CD4-positive, alpha-beta T cell treated with Interleukin-10 for 1 hour (primary cell): ENCODE data around the gene GMPR2.
"Not testable (repeated sequence)": the region's sequence is repeated elsewhere in the genome, so short reads cannot be mapped to it uniquely, and the experiment has no call there.

Experiments used
- DNase-seq: peaks from one replicate; pipeline ENCODE4 v3.0.0-alpha.2; 2020

The GMPR2 gene

DNA sequence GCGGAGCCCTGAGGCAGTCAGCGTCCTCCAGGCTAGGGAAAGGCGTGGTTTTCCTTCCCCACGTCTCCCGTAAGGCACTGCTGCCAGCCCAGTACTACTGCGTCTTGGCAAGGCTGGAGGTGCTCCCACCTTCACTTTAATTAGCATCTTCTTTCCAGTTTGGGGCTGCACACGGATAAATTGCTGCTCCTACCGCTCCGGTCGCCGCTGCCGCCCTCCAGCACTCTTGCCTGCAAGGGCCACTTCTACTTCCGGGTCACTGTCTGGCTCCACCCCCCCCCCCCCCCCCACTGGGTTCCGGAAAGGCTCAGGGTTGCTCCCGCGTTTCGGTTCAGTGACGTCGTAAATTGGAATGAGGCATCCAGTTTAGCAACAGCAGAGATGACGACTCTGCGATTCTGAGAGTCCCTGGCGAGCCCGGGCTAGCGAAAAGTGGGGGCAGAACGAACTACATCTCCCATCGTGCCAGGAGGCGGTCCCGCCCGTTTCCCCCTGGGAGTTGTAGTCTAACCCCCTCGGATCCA, 546 bp upstream of the GMPR2 start, which contains the start of gene NEDD8:
Gene NEDD8 (minus strand): TSS at position 247 of the 524 bp plus-strand sequence. CDS start 100 bp downstream, at position 147.
- peak; percentile 89 for DNase-seq

DNA sequence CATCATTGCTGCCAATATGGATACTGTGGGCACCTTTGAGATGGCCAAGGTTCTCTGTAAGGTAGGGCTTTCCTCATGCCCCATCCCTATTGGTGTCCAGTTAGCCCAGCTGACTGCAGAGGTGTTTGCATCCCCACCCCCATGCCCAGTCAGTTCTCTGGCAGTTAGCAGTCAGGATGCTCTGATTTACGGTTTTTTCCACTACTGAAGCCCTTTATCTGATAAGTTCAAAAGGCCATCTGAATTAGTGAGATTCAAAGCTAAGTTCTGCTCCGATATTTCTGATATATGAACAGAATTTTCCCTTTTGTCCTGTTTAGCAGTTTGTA, 773 bp downstream of the GMPR2 start:
- no peak for DNase-seq

DNA sequence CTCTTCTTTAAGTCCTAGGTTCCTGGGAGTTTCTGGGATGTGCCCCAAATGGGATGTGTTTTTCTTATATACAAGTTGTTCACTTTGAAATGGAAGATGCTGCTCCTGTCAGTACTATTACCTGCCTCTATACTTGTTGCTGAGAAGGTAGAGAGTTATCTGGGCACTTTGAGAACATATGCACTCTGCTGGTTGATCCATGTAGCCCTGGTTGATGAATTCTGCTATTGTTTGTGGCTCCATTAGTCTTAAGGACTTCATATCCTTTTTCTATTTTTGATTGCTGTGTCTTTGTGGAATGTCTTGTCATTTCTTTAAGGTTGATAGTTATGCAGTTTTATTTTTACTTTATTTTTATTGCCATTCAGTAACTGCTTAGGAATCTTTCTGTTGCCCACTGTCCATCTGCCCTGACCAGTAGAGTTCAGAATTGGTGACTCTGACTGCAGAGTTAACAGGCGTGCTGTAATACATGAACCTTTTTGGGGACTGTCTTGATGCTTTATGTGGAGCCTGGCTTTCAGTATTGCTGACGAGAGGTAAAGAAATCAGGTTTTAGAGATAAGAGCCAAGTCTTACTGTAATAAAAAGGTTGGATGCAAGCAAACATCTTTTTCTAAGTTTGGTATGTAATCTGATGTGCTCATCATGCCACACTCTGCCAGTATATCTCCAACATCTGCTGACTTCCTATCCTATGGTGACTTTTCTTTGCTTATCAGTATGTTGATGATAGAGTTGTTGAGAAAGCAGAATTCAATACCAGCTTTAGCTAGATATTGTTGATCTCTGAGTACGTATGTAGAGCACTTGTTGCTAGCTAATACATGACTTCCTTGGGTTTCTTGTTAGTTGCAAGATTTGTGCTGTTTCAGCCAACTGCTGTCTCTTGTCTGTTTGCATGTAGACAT, 1.6 kb downstream of the GMPR2 start:
- DNase-seq: no peak

DNA sequence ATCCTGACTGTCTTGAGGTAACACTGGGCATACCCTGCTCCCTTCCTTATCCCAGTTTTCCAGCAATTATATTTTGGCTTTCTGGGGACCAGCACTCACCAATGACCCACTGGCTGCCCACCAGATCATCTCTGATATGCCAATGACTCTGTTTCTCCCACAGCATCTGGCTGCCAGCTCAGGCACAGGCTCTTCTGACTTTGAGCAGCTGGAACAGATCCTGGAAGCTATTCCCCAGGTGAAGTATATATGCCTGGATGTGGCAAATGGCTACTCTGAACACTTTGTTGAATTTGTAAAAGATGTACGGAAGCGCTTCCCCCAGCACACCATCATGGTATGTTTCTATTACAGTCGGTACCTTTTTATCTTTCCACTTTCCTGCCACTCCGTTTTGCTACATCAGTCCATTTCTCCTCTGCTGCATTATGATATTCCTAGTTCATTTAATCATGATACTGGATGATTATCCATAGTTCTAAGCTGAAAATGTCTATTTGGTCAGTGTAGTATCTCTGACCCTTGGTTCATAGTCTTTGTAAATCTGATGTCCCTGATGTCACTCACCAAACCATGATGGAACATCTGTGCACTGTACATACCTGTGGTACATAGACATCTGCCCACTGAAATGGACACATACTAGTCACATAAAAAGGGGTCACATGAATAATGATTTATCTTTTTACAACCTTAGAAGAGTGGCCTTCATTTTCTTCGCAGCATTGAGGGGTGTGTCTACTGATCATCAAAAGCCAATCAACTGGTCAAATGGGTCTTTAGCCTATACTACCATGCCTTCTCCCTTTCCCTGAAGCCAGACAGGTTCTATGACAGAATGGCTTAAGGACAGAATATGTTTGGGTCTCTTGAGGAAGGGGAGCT, 3.3 kb downstream of the GMPR2 start:
- DNase-seq: no peak

DNA sequence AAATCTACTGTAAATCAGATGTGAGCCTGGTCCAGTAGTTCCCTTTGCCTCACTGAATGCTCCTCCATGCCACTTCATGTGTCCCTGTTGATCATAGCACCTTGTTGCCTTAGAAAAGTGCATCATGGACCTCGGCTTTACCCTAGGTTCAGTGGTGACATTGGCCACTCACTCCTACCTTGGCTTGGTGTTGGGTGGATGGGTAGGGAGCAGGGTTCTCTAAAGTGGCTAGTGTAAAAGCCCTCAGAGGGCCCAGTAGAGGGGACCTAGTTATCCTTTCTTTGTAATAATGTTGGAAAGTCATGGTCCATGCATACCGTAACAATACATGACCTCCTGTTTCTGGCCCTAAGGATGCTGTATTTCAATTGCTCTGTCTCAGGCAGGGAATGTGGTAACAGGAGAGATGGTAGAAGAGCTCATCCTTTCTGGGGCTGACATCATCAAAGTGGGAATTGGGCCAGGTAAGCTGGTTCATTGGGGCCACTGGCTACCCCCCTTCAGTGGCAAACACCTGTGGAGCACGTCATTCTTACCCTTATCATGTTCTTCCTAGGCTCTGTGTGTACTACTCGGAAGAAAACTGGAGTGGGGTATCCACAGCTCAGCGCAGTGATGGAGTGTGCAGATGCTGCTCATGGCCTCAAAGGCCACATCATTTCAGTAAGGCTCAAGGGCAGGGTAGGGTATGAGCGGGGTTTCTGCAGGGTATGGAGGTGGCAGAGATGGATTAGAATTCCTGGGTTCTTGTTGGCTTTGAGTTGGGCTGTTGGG, 4.1 kb downstream of the GMPR2 start:
- no peak for DNase-seq

DNA sequence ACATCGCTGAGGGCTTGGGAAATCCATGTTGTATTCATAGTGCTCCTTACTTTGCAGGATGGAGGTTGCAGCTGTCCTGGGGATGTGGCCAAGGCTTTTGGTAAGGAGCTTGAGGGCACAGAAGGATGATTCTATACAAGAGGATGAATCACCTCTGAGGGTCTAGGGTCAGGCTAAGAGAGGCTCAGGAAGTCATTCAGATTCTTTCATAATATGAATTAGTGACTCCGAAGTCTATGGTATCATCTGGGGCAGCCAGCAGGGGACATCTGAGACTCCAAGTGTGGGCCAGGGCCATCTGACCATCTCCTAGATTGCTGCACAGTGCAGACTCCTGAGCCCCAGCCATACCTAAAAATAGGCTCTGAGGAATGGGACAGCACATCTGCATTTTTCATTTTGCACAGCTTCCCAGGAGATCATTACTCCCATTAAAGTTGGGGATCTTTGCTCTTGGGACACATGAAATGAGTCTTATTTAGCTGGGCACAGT, 4.8 kb downstream of the GMPR2 start:
- DNase-seq: no peak

DNA sequence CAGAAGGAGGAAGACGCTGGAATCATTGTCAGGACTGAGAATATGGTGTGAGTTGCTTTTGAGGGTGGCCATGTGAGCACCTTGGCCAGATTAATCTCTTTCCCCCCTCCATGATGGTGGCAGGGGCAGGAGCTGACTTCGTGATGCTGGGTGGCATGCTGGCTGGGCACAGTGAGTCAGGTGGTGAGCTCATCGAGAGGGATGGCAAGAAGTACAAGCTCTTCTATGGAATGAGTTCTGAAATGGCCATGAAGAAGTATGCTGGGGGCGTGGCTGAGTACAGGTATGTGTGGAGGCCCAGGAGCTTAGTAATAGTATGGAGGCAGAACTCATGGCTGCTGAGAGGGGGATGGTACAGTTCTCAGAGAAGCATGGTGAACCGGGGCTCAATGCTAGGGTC, 5.4 kb downstream of the GMPR2 start:
- DNase-seq: no peak

DNA sequence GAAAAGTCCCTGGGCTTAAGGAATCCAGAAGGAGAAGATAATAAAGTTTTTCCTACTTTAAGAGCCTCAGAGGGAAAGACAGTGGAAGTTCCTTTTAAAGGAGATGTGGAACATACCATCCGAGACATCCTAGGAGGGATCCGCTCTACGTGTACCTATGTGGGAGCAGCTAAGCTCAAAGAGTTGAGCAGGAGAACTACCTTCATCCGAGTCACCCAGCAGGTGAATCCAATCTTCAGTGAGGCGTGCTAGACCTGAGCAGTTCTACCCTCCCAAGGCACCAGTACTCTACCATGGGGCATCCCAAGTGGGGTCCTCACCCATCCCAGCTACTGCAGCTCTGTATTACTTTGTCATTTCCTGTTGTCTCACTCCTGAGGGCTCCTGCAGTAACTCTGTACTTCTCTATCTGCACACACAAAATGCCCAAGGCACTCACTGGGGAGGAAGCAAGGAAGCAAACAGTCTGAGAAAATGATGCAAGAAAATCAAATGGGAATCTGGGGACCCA, 5.9 kb downstream of the GMPR2 start:
- DNase-seq: no peak

DNA sequence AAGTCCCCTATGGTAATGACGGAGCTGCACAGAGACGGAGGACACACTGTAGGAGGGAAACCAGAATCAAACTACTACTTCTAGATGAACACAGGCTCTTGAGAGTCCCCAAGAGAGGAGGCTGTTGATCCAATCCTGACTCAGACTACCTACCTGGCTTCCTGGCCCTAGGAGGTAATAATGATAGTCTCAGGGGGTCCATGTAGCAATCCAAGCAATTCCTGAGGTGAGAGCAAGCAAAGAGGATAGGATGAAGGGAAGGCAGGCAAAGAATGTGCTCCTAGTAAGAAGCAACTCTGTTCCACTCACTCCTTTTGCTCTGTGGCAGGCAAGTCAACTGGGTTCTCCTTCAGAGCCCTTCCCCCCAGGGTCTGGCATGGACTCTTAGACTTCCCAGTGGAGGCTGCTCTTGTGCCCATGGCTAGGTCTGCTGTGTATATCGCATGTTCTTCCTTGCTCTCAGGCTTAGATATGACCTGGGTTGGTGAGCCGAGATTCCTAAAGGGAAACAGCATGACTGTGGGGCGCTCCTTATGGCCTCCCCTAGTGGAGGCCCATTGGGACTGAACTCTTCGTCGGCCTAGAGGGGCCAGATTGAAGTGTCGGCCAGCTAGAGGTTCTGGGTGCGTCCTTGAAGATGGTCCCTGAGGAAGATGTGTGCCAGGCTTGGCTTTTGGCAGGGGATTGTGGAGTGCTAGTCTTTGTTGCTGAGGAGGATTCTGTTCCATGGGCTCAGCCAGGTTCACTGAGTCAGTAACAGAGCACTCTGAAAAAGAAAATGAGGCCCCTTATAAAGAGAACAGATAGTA, 7.6 kb downstream of the GMPR2 start:
- DNase-seq: no peak

DNA sequence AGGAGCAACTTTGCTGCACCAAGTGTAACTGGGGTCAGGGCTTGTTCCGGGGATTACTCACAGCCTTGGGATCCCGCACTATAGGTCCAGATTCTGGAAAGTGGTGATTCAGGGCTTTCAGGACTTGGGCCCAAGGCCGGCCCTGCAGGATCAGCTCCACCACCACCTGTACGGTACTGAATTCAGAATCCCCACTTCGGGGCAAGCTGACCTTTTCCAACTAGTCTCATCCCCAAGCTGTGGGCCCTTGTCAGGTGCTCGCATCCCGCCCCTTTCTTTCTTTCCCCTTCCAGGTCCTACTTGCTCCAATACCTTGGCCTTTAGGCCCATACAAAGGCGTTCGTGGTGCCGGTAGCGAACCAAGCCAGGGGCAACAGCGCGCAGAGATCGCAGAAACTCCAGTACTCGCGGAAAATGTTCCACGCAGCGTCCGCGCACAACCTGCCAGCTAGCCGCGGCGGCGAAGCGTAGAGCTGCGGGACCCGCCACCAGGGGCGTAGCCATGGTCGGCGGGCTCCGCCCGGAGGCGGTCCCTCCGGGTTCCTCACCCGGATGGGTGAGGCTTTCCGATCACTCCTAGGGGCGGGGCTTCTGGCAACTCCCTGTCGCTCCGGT, 9.2 kb downstream of the GMPR2 start:
- peak; percentile 94 for DNase-seq

DNA sequence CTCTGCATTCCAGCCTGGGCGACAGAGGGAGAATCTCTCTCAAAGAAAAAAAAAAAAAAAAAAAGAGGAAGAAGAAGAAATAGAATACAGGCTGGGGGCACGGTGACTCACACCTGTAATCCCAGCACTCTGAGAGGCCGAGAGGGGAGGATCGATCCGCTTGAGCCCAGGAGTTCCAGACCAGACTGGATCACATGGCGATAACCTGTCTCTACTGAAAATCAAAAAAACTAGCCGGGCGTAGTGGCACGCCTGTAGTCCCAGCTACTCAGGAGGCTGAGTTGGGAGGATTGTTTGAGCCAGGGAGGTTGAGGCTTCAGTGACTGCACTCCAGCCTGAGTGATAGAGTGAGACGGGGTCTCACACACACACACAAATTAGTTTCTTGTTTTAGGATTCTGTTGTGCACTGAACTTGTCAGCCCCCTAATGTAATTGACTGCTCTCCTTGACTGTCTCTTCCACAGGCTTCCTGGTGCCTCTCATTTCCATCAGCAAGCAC, 10.7 kb downstream of the GMPR2 start:
- DNase-seq: no peak

DNA sequence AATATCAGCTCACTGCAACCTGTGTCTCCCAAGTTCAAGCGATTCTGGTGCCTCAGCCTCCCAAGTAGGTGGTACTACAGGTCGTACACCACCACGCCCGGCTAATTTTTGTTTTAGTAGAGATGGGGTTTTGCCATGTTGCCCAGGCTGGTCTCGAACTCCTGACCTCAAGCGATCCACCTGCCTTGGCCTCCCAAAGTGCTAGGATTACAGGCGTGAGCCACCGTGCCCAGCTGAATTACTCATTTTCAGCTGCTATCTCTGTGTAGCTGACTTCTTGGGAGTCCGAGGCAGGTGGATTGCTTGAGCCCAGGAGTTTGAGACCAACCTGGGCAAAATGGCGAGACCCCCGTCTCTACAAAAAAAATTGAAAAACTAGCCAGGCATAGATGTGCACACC, 12.6 kb downstream of the GMPR2 start:
- DNase-seq: not testable (repeated sequence)

DNA sequence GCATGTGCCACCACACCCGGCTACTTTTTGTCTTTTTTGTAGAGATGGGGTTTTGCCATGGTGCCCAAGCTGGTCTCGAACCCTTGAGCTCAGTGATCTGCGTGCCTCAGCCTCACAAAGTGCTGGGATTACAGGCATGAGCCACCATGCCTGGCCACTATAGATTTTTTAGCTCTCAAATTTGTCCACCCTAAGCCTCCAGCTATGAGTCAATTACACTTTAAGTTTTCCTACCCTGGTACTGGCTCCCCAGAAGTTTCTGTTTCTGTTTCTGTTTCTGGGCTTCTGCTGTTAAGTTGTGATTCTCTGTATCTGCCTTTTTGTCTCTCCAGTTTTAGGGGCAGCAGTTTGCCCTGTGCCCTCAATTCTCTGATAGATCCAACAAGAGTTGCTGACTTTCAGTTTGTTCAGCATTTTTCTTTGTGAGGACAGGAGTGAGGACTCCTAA, 14.1 kb downstream of the GMPR2 start:
- DNase-seq: peak; percentile 63

DNA sequence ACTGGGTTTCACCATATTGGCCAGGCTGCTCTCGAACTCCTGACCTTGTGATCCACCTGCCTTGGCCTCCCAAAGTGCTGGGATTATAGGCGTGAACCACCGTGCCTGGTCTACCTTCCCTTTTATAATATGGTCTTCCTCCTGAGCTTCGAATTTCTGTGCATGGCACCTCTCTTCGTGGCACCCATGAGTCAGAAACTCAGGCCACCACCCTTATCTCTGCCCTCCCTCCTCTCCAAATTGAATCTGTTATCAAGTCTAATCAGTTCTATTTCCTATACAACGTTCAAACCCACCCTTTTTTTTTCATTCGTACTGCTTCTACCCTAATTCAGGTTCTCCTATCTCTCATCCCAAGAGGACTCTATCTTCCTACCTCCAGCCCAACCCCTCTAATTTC, 14.7 kb downstream of the GMPR2 start:
- no peak for DNase-seq

DNA sequence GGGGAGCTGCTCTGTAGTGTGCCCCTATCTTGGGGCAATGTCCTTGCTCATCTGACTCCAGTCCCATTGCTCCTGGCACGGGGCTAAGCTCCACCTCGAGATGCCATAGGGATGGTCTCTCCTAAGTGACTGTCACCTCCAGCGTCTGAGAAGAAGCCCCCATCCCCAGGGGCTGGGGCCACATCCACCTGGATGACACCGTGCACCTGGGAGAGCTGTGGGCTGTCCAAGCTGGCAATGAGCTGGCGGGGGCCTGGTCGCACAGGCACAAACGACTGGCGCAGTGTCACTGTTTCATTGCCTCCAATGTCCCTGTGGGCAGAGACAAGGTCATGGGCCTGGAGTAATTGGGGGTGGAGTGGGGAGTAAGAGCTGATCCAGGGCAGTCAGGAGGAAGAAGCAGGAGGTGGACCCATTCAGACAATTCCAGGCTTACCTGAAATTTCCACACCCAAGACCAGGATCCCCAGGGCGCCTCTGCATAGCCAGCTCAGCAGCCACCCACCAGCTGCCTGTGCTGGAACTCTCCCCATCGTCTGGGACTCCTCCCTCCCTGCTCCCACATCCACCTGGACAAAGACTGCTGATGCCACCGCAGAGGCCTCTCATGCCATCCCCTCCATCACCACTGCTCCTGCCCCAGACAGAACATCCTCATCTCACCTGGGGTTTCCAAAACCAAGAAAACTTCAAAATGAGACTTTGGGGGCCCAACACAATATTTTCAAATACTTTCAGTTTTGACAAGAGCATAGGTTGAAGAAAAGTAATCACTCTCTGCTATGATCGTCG, 16.7 kb downstream of the GMPR2 start:
- no peak for DNase-seq

DNA sequence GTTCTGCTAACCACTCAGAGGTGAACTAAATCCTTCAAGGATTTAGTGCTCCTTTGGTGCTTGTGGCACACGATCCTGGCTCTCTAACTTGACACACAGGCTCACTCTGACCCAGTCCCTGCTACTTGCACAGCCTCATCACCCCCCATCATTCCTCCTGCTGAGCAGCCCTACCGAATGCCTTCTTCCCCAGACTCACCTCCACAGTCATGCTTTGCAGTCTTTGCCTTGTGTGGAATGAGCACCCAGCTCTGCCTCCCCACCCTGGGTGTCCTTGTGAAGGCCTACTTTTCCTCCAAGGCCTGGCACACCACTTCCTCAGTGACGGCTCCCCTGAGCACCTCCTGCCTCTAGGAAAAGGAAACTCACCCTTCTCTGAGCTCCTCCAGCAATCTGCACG, 17.6 kb downstream of the GMPR2 start:
- no peak for DNase-seq

DNA sequence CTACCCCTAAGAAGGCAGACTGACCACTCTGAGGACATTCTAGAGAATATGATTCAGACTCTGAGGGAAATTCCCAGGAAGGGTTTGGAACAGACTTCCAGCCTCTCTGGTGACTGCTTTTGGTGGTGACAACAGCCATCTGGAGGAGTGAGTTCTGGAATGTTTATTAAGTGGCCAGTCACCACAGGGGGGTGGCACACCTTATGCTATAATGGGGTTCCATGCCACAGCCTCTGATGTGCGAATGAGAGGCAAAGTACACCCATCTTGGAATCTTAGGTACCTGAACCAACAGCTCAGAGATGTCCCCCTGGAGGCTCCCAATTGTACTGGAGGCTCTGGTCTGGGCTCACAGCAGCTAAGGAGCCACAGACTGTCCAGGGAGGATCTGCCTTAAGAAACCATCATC, 19.2 kb downstream of the GMPR2 start:
- DNase-seq: no peak

DNA sequence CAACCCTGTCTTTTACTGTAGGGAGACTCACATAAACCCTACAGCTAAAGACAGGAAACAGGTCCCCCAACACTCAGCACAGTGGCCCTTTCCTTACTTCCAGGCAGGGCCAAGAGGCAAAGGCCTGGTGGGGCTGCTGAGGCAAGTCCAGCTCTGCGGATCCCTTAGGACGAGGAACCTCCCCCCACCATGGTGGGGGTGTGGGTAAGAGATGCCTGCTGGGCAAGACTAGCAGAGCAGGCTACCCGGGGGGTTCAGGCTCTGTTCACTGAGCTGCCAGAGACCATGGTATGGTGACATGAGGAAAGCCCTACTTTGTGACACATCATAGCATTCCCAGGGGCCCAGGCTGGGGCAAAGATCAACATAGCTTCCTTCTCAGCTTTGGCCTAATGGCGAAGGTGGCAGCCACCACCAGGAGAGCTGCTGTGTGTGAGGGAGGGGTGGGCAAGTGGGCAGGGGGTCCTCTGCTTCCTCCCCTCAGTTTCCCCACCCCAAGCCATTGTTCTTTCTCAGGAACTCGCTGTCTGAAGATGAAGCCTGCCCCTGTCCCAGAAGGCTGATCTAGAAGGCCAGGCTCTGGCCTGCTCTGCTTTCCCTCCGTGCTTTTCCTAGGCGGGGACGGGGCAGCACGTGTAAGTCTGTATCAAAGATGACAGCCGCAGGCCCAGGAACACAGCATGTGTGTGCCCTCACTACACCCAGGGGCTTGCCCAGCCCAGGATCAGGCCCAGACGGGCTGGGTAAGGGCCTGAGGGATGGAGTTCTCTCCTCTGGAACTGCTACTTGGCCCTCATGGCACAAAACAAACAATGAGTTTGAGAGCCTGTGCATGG, 19.8 kb downstream of the GMPR2 start:
- DNase-seq: no peak

DNA sequence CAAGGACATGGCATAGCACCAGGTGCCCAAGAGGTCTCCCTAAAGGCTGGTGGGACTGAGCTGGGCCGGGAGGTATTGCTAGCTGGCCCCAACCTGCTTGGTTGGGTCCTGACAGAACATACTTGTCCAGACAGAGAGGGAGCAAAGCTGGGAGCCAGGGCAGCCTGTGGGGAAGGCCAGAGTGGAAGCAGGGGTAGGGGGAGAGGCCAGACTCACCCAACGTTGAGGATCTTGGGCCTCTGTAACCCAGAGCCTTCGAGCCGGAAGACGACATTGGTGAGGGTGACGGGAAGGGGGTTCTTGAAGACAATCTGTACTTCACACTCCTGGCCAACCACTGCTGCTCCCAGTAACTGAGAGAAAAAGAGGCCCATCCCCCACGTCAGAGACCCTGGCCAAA, 21.2 kb downstream of the GMPR2 start:
- no peak for DNase-seq
